NT2/D1 (cell line): Measurements from ENCODE around the gene OPN4.

Experiments used
- SUZ12 ChIP-seq: IDR thresholded peaks from 2 replicates; pipeline ENCODE4 v1.6.1; 2011; ENCODE audit not compliant: insufficient read length, insufficient read depth; ENCODE audit errors: extremely low read depth
- YY1 ChIP-seq: IDR thresholded peaks from 2 replicates; pipeline ENCODE4 v1.6.1; 2011; ENCODE audit not compliant: insufficient read length, insufficient read depth
- ZNF274 ChIP-seq: IDR thresholded peaks from 2 replicates; pipeline ENCODE4 v1.6.1; 2011; ENCODE audit warnings: mild to moderate bottlenecking, low read depth, low read length

GRCh38 chr10:86653987-86654386 is 360 bp upstream of the OPN4 start:
- no peak for TF ChIP-seq YY1
- TF ChIP-seq ZNF274, result no peak
- TF ChIP-seq SUZ12, result no peak
